HepG2 (cell line): Measurements from ENCODE around the gene COPE. TPM values are rescaled to one million over a fixed set of nuclear protein-coding genes. Genes with fewer than 3 reads are reported as not detected.

Source experiments
- ATAC-seq: fragments of 200-7000 bp; cut with Tn5 transposase; 3 replicates; pipeline ENCODE4 v1.9.1; 2020; ENCODE audit warnings: mild to moderate bottlenecking, moderate library complexity
- BruUV-seq: library from RNA; stranded (reverse); fragments of 400-500 nt; replicated peaks from 2 replicates; lab custom pipeline; 2021; lab: Mats Ljungman, UMichigan
- CTCF ChIA-PET: fragments of 300-600 bp; formaldehyde crosslinking; extraction: SDS; loops from one replicate; lab custom pipeline; 2021; ENCODE audit warnings: low total read pairs, inconsistent platforms, low intra/inter-chr PET ratio; lab: Yijun Ruan, JAX
- POLR2A ChIA-PET: fragments of 350-600 bp; sonication (Branson Sonifier 250); formaldehyde crosslinking; loops from one replicate; lab custom pipeline; 2020; ENCODE audit warnings: antibody characterized with exemption, inconsistent platforms; lab: Yijun Ruan, JAX
- DNase-seq: peaks from one replicate; pipeline ENCODE4 v3.0.0-alpha.2; 2015; ENCODE audit warnings: low spot score
- FAIRE-seq: peaks from 3 replicates; lab custom pipeline; 2011; peaks lifted over from hg19 to GRCh38; lab: Jason Lieb, UNC
- H2AFZ ChIP-seq: one replicate; pipeline ENCODE4 v1.6.1; 2011; ENCODE audit warnings: low read length, inconsistent platforms
- H3K27ac ChIP-seq: fragments of 300-600 bp; 3 replicates; pipeline ENCODE4 v1.8.0; 2011; ENCODE audit warnings: mixed run types, mild to moderate bottlenecking, mixed read lengths, low read length, inconsistent platforms; ENCODE audit not compliant: insufficient read depth; ENCODE audit errors: extremely low read length
- H3K27me3 ChIP-seq, 2 experiments: fragments of 200-600 bp in 1 of 2; 2 replicates in 1 of 2; 3 replicates in 1 of 2; pipeline versions ENCODE4 v1.6.0 to v1.8.0; 2011; ENCODE audit warnings: low read length in 2 of 2, mild to moderate bottlenecking in 2 of 2, moderate library complexity in 2 of 2, inconsistent platforms in 1 of 2; ENCODE audit not compliant: insufficient read depth in 2 of 2, control insufficient read depth in 1 of 2
- H3K36me3 ChIP-seq, 2 experiments: fragments of 200-600 bp in 1 of 2; replicated peaks in 1 of 2; 2 replicates in 1 of 2; 3 replicates in 1 of 2; pipeline versions ENCODE4 v1.5.1 to v1.8.0; 2011; ENCODE audit warnings: low read length in 2 of 2, inconsistent platforms in 1 of 2; ENCODE audit not compliant: insufficient read depth in 2 of 2, control insufficient read depth in 1 of 2
- H3K4me1 ChIP-seq: 2 replicates; pipeline ENCODE4 v1.5.1; 2012; ENCODE audit warnings: low read length, inconsistent platforms; ENCODE audit not compliant: insufficient read depth
- H3K4me2 ChIP-seq: 2 replicates; pipeline ENCODE4 v1.6.0; 2011; ENCODE audit warnings: low read depth, low read length, inconsistent platforms
- H3K4me3 ChIP-seq, 3 experiments: fragments of 200-600 bp in 1 of 3; sonication (generic), shearing (Covaris generic) in 1 of 3; replicated peaks in 1 of 3; 2 replicates each; pipeline ENCODE4 v1.5.1; 2011 to 2016; ENCODE audit warnings: low read length in 3 of 3, inconsistent platforms in 2 of 3, low read depth in 2 of 3, mild to moderate bottlenecking in 2 of 3, control low read depth in 1 of 3, mixed read lengths in 1 of 3; ENCODE audit not compliant: insufficient read depth in 1 of 3
- H3K79me2 ChIP-seq: one replicate; pipeline ENCODE4 v1.6.1; 2011; ENCODE audit warnings: low read length, inconsistent platforms; ENCODE audit not compliant: insufficient read depth
- H3K9ac ChIP-seq: 2 replicates; pipeline ENCODE4 v1.6.0; 2011; ENCODE audit warnings: mild to moderate bottlenecking, low read depth, low read length, inconsistent platforms; ENCODE audit not compliant: insufficient read depth
- H3K9me3 ChIP-seq: 2 replicates; pipeline ENCODE4 v1.5.1; 2012; ENCODE audit warnings: mild to moderate bottlenecking, low read length
- H4K20me1 ChIP-seq: 2 replicates; pipeline ENCODE4 v1.6.0; 2011; ENCODE audit warnings: inconsistent platforms, mild to moderate bottlenecking, low read length, moderate library complexity; ENCODE audit not compliant: insufficient read depth
- ARID4A ChIP-seq: sonication (generic); formaldehyde crosslinking; IDR thresholded peaks from 2 replicates; pipeline ENCODE4 v1.5.0; 2020; ENCODE audit warnings: mild to moderate bottlenecking, missing genetic modification reagents, borderline replicate concordance
- CTCF ChIP-seq: sonication (generic); formaldehyde crosslinking; IDR thresholded peaks from 2 replicates; pipeline ENCODE4 v1.5.0; 2020; ENCODE audit warnings: mild to moderate bottlenecking, missing genetic modification reagents, moderate library complexity
- HBP1 ChIP-seq: IDR thresholded peaks from 2 replicates; pipeline ENCODE4 v1.6.1; 2016; ENCODE audit warnings: low read depth, control low read depth
- MIXL1 ChIP-seq: IDR thresholded peaks from 2 replicates; pipeline ENCODE4 v1.6.1; 2016
- PATZ1 ChIP-seq: sonication (generic); formaldehyde crosslinking; IDR thresholded peaks from 2 replicates; pipeline ENCODE4 v1.4.0; 2020; ENCODE audit warnings: missing genetic modification reagents
- PRMT3 ChIP-seq: sonication (generic); formaldehyde crosslinking; IDR thresholded peaks from 2 replicates; pipeline ENCODE4 v1.8.1; 2022; ENCODE audit warnings: low read depth, mild to moderate bottlenecking, moderate library complexity, missing genetic modification reagents, borderline replicate concordance
- STAG1 ChIP-seq: sonication (generic); formaldehyde crosslinking; IDR thresholded peaks from 2 replicates; pipeline ENCODE4 v1.4.0; 2020; ENCODE audit warnings: missing genetic modification reagents
- ZNF451 ChIP-seq: sonication (generic); formaldehyde crosslinking; IDR thresholded peaks from 2 replicates; pipeline ENCODE4 v1.5.0; 2020; ENCODE audit warnings: mild to moderate bottlenecking, missing genetic modification reagents
- WGBS: methylation state at CpG from one replicate; pipeline ENCODE4 v1.1.6; 2017; ENCODE audit warnings: low lambda C conversion rate; 5-methylcytosine and 5-hydroxymethylcytosine counted together
- in situ Hi-C: cut with HindIII; loops from 2 replicates; pipeline ENCODE4 v1.10.0; 2017; ENCODE audit warnings: low pct_unique_long_range_greater_than_20kb; ENCODE audit not compliant: extremely low pct_ligation_motif_present
- intact Hi-C: fragments of 100-400 bp; cut with micrococcal nuclease; formaldehyde crosslinking; loops from one replicate; pipeline ENCODE4 v1.10.0; 2022; ENCODE audit not compliant: unreplicated experiment
- polyA plus RNA-seq, 8 experiments: library from polyadenylated mRNA; depleted of rRNA in 3 of 8; stranded (reverse) in 7 of 8; unstranded in 1 of 8; fragments of >200 nt; fragmentation: Illumina TruSeq in 4 of 8; extraction: Trizol in 4 of 8; gene quantifications; 2 replicates each; pipeline versions ENCODE4 v1.2.1 to v1.2.3, GENCODE V29; 2011 to 2016; ENCODE audit warnings: low read depth in 4 of 8, missing spikeins in 1 of 8, mixed read lengths in 1 of 8; ENCODE audit not compliant: insufficient read depth in 1 of 8
- total RNA-seq, 5 experiments: library from RNA; depleted of rRNA; stranded (reverse); fragments of >200 nt; fragmentation: Illumina TruSeq; extraction: Trizol; gene quantifications; 2 replicates each; pipeline ENCODE4 v1.2.3, GENCODE V29; 2016; ENCODE audit warnings: low read depth in 1 of 5

The COPE gene
- total and polyA plus RNA-seq, 2 of the 13 experiments (the other 11 are each of a cell fraction or from before 2014, with no cell fraction given), result 189 to 205 TPM

GRCh38 chr19:18941628-18942354 is 22.6 kb upstream of the COPE start:
- H3K4me2 ChIP-seq, result peak overlapping the region; percentile 80
- H4K20me1 ChIP-seq, result no peaks in the 10 kb centered on the region
- ChIA-PET POLR2A (no interaction called here), CTCF (interaction anchor here (2.7 kb wide), 1 partner anchor 45 kb away, joined by 13 read pairs; no protein-coding TSS in a partner anchor)
- FAIRE-seq (no peak), DNase-seq (peak; percentile 27), ATAC-seq (peak; percentile 45)
- 22% methylated on average over 18 of the region's 18 CpGs for WGBS
- no peaks in the 10 kb centered on the region for H3K27me3 ChIP-seq
- peaks cover 52% of the 10 kb centered on the region for H3K4me1 ChIP-seq
- H3K4me3 ChIP-seq, result peak overlapping the region in 1 of 3 experiments; percentile 52; a peak in 1 of 6 replicates
- H2AFZ ChIP-seq, result no peak overlapping the region
- intact Hi-C loops (loop anchor here (1.0 to 2.0 kb wide), 2 partner anchors 19 to 45 kb away; no protein-coding TSS in a partner anchor), in situ Hi-C loops (loop anchor here (5.0 kb wide), 1 partner anchor 46 kb away; no protein-coding TSS in a partner anchor)
- no peak overlapping the region for H3K9ac ChIP-seq
- H3K36me3 ChIP-seq, result peaks cover 0 to 1% of the 10 kb centered on the region in 2 experiments; a peak in 1 of 5 replicates
- H3K27ac ChIP-seq, result no peak overlapping the region
- no peaks in the 10 kb centered on the region for H3K9me3 ChIP-seq
- no peaks in the 10 kb centered on the region for H3K79me2 ChIP-seq
- BruUV-seq, result no TSS peak
- TF ChIP-seq HBP1, result no peak
- peak; percentile 27; the same call in 1 of the 2 replicates for TF ChIP-seq ARID4A (CRISPR knock-in tag)
- peak; percentile 70 for TF ChIP-seq CTCF (CRISPR knock-in tag)
- peak; percentile 40; the same call in 1 of the 2 replicates for TF ChIP-seq PATZ1
- TF ChIP-seq PRMT3 (CRISPR knock-in tag), result no peak
- peak; percentile 83 for TF ChIP-seq STAG1 (CRISPR knock-in tag)
- no peak for TF ChIP-seq ZNF451
- no peak for TF ChIP-seq MIXL1 (CRISPR knock-in tag)
